CD4-positive, alpha-beta T cell treated with Interleukin-10 for 1 hour (primary cell): ENCODE data around the gene FKRP.

Experiments used
- DNase-seq: peaks from one replicate; pipeline ENCODE4 v3.0.0-alpha.2; 2020

Gene FKRP

DNA sequence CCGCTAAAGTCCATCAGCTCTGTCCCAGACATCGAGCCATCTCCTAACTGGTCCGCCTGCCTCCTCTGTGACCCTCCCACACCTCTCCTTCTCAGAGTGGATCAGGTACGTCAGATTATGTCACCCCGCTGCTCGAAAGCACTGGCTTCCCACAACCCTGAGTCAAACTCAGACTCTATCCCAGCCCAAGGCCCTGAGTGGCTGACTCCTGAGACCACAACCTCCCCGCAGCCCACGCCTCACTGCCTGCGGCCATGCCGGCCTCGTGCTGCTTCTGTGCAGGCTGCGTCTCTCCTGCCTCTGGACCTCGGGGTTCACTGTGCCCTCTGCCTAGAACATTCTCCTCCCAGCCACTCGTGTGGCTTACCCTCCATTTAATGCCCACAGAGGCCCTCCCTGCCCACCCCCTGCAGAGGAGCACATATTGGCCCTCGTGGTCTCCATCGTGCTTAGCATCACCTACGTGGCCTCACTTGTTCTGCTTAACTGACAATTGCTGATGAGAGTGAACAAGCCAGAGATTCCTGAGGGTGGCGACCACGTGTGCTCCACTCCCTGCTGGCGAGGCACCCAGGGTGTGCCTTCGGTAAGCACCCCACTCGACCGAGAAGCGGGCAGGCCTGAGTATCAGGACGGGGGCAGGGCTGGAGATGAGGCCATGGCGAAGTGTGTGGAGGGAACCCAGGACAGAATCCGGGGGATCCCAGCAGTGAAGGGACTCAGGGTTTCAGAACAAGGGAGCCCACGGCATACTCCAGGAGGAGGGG lies 13.5 kb upstream of the FKRP start:
- DNase-seq: no peak

DNA sequence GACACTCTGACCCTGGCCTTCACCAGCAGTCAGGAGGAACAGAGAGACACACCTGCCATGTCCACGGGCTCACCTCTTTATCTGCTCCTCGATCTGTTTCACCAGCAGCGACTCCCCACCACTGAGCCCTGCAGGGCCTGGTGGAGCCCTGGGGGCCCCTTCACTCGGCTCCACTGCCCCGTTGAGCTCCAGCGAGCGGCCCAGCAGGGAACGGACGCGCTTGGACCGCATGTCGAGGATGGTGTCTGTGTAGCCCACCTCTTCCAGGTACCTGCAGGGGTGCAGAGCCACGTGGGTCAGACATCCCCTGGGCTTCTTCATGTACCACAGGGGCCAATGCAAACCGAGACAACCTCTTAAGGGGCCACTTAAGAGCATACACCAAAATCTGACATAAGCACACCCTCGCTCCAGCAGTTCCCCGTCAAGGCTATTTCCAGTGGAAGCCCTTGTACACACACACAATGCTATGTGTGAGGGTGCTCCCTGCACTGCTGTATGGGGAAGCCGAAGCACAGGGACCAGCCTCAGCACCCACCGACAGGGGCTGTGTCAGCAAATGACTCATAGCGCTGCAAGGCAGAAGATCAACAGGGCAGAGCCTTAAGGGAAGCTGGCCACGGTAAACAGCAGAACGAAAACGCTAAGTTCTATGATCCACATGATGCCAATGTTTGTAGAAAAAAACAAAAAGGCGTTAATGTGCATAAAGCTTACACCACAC lies 12.7 kb upstream of the FKRP start:
- DNase-seq: no peak

DNA sequence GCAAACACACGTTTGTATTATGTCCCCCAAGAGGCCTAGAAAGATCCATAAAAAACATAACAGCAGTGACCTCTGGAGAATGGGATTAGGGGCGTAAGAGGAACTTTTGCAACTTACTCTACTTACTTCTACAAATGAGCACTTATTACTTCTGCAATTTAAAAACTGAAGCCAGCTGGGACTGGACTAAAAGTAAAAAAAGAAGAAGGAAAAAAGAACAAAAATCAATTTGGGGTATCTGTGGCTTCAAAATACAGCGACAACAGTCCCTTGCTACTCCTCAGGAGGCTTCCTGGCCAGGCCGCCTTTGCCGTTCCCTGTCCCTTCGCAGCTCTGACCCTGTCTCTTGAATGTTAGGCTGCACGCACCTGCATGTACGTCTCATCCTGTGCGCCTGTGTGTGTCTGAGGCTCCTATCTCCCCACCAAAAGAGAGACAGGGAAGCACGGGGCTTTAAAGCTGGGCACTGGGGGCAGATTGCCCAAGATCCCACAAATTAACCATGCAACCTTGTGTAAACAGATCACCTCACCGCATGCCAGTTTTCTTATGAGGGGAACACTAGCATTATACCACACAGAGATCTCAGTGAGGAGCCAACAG lies 12.1 kb upstream of the FKRP start:
- DNase-seq: no peak

DNA sequence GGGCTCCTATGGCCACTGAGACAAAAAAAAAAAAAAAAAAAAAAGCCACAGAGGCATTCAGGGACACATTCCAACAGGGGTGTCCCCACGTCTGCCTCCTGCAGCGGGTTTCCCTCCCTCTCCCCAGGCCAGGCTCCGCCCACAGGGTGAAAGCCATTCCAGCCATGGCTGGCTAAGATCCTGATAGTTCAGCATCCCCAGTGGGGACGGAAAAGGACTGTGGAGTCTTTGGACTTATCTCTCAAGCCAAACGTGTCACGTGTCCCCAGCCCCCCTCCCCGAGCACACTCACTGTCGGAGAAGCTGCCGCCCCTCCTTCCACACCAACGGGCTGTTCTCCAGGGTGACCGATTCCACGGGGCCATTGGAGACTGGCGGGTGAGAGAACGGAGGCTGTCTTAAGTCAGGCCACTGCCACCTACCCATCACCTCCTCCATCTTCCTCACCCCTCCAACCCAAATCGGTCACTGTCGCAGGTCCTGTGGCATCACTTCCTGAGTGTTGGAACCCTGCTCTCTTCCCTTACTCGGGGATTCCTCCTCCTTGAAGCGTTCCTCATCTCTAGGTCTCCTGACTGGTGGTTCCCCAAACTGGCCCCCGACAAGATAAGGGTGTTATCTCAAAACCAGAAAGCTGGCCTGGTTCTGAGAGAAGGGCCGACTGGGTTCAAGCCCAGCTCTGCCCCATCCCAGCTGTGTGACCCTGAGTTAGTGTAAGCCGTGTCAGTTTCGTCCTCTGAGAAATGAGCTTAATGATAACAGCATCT lies 9.1 kb upstream of the FKRP start:
- no peak for DNase-seq

DNA sequence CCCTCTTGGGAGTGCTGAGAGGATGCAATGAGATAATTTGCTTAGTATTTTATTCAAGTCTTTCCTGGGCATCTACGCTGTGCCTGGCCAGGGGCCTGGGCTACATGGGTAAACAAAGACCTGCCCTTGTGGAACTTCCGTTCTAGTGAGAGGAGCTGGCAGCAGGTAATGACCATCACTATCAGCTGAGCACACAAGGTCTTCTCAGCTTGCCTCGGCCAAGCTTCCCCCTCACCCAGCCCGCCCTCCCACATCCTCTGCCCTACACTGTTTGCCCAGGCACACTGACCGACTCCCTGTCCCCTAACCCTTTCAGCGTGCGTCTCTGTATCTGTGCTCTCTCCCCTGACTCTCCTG lies 8.6 kb upstream of the FKRP start:
- DNase-seq: no peak

DNA sequence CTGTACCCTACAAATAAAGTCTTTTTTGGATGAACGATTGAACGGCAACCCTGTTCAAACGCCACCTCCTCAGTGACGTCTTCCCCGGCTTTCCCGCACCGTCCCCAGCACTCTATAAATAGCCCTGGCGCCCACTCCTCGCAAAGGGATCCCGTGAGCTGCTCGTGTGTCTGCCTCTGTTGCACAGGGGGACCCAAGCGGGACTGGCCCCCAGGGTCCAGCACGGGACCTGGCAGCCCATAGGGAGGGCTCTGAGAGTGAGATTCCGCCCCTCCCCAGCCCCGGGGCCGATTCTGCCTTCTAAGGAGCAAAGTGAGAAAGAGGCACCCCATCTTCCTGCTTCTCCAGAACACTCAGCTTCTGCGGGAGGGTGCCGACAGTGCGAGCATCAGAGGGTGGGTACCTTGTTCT lies 8.1 kb upstream of the FKRP start:
- DNase-seq: no peak

DNA sequence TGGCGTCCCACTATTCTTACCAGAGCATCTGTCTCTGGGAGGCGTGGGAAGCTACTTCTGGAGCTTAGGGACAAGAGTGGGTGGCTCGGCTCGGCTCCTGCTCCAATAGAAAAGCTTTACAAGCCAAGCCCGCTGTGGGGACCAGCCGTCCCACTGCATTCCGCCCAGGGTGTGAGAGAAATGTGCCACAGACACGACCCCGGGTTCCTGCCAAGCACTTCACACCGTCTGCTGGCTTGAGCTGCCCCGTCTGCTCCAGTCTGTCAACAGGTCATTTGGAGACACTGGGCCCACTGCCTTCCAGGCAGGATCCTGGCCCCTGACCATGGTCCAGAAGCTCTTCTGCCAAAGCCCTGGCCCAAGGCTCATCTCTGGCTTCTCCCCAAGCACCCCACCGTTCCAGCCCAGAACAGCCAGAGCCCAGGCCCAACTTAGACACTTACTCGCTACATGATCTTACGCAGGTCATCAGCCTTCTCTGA lies 6.5 kb upstream of the FKRP start:
- DNase-seq: no peak

DNA sequence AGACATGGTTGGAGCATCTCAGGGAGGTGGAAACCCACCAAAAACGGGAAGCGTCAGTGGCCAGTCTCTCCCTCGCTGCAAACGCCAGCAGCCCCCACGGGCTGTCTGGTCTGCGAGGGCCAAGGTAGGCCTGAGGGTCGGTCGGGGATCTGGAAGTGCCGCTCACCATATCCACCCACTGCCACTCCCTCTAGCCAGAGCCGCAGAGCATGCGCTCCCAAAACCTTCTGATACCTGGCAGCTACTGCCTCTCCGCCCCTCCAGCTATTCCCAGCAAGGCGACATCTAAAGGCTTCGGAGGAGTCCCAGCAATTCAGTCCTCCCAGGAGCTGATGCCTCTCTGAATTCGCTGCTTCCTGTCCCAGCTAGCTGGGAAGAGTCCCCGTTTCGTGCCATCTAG lies 4.4 kb upstream of the FKRP start:
- no peak for DNase-seq

DNA sequence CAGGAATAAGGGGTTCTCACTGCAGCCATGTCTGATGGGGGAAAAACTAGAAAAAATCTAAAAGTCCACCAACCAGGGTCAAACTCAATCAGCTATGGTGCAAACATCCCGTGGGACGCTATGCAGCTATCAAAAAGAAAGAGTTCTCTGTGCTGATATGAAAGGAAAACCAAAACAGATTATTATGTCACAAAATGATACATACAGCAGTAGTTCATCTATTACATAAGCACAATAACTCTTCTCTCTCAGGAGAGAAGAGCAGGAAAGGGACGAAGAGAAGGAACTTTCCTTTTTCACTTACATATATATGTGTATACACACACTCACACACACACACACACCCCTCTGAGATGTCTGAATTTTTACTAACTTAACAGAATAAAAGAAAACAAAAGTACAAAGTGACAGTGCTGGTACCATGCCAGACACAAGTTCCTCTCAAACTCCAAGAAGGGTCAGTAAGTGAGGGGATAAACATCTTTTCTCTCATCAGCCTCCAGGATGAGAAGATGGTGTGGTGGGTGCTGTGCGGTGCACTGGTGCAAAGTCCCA lies 2.9 kb upstream of the FKRP start:
- DNase-seq: no peak

DNA sequence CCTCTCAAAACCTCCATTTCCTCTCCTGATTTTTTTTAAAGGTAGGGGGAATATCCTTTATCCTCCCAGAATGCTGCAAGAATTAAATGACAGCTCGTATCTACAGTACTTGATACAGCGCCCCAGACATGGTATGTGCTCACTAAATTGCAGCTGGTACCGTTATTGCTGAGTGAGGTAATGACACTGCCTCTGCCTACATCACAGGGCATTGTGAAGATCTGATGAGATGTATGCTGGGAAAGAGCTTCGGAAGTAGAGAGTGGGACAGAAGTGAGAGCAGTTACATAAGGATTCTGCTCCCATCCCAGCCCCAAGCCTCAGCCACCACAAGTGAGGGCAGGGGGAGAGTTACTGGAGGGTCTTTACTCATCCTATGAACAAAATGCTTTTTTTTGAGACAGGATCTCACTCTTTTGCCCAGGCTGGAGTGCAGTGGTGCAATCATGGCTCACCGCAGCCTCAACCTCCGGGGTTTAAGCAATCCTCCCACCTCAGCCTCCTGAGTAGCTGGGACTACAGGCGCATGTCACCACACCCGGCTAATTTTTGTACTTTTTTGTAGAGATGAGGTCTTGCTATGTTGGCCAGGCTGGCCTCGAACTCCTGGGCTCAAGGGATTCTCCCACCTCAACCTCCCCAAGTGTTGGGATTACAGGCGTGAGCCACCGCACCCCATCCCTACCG lies 1.7 kb upstream of the FKRP start:
- DNase-seq: no peak

DNA sequence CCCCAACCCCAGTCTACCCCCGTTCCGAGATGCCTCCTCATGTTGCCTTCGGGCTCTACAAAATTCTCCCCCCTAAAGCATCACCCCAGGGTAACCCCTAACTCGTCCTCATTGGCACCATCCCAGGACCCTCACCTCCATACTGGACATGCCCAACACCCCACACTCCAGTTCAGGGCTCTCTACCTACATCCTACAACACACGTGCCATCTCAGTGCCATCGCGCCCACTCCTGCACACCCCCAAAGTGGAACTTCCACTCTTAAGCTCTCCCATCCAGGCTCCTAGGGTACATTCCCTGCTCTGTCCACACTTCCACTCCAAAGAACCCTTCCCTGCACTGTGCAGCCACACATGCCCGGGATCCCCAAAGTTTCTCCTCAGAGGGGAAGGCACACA lies 827 bp upstream of the FKRP start:
- DNase-seq: no peak

DNA sequence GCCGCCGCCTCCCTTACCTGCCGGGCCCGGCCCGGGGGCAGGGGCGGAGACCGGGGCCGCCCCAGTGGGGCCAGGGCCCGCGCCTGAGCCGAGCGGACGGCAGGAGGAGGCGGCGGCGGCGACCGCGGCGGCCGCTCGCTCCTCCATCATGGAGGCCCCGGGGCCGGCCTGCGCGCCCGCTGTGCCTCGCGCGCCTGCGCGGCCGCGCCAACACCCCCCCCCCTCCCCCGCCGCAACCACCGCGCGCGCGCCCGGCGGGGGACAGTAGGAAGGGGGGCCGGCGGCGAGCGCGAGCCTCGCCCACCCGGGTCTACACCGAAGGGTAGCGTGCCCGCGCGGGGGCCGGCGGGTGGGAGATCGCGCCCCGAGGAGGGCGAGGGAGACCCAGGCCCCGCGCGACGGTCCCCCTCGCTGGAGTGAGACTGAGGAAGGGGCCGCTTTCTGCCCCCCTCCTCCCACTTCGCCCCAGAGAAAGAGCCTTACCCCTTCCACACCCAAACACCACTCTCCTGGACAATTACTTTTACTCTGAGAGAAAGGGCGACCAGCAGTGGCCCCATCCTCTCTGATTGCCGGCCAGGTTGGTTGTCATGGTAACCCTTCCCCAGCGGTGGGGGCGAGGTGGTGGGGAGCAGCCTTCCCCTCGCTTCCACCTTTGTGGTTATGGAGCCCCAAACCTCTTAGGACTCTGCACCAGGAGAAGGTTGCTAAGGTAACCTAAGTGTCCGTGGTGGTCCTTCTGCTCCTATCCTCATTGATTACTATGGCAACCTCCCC lies 612 bp downstream of the FKRP start, which contains the start of gene STRN4:
STRN4 (minus strand) TSS at position 170 of the 777 bp plus-strand sequence; CDS start at position 150, 20 bp downstream.
- peak; percentile 70 for DNase-seq

DNA sequence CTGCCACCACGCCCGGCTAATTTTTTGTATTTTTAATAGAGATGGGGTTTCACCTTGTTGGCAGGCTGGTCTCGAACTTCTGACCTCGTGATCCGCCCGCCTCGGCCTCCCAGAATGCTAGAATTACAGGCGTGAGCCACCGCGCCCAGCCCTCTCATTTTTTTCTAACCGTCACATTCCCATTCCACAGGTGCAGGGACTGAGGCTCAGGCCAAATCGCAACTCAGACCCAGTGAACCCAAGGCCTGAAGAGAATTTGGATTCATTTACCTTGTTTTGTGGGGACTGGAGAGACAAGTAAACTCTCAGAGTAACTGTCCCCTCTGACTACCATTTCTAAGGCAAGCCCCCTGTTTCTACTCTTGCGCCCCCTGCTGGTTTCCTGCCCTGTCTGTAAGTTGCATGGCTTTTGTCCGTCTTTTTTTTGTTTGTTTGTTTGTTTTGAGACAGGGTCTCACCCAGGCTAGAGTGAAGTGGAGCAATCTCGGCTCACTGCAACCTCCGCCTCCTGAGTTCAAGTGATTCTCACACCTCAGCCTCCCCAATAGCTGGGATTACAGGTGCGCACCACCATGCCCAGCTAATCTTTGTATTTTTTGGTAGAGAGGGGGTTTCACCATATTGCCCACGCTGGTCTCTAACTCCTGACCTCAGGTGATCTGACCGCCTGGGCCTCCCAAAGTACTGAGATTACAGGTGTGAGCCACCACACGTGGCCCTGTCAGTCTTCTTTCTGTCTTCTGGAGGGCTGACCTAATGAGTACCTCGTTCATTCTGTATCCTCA lies 2.7 kb downstream of the FKRP start:
- peak; percentile 80 for DNase-seq

DNA sequence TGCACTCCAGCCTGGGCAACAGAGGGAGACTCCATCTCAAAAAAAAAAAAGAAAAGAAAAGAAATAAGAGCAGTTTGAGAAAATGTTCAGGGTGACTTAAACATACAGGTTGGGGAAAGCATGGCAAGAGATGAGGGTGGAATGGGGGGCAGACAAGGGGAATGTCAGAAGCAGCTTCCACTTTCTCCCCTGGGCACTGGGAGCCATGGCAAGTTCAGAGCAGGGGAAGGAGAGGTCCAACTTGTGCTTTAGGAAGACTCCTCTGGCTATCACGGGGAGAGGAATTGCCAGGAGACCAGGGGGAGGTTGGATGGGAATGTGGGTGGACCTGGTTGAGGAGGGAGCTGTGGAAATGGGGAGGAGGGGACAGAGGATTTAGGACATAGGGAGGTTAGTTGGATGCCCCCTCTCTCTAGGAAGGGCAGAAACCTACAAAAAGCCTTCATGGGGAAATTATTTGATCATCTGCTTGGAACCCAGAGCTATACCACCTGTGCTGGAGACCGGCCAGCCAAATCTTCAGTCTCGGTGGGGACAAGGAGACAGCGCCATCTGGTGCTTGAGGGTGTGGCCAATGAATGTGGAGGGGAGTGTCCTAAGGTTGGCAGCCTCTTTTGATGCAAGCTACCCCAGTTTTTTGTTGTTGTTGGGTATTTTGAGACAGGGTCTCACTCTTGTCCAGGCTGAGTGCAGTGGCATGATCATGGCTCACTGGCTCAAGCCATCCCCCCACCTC lies 7.7 kb downstream of the FKRP start:
- peak; percentile 77 for DNase-seq

DNA sequence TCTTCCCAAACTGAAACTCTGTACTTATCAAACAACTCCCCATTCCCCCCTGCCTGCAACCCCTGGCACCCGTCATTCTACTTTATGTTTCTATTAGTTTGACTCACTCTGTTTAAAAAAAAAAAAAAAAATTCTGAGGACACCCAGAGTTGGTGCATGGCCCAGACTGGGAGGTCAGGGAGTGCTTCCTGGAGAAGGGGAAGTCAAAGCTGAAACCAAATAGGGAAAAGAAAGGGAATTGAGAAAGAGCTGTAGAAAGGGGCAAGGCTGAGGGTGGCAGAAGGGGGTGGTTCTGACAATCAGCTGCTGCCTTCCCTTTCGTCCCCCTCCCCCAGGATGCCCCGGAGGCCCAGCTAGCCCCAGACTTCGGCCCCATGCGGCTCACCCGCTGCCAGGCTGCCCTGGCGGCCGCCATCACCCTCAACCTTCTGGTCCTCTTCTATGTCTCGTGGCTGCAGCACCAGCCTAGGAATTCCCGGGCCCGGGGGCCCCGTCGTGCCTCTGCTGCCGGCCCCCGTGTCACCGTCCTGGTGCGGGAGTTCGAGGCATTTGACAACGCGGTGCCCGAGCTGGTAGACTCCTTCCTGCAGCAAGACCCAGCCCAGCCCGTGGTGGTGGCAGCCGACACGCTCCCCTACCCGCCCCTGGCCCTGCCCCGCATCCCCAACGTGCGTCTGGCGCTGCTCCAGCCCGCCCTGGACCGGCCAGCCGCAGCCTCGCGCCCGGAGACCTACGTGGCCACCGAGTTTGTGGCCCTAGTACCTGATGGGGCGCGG lies 9.4 kb downstream of the FKRP start:
- no peak for DNase-seq

DNA sequence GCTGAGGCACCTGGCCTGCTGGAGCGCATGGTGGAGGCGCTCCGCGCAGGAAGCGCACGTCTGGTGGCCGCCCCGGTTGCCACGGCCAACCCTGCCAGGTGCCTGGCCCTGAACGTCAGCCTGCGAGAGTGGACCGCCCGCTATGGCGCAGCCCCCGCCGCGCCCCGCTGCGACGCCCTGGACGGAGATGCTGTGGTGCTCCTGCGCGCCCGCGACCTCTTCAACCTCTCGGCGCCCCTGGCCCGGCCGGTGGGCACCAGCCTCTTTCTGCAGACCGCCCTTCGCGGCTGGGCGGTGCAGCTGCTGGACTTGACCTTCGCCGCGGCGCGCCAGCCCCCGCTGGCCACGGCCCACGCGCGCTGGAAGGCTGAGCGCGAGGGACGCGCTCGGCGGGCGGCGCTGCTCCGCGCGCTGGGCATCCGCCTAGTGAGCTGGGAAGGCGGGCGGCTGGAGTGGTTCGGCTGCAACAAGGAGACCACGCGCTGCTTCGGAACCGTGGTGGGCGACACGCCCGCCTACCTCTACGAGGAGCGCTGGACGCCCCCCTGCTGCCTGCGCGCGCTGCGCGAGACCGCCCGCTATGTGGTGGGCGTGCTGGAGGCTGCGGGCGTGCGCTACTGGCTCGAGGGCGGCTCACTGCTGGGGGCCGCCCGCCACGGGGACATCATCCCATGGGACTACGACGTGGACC lies 10.1 kb downstream of the FKRP start:
- DNase-seq: no peak

DNA sequence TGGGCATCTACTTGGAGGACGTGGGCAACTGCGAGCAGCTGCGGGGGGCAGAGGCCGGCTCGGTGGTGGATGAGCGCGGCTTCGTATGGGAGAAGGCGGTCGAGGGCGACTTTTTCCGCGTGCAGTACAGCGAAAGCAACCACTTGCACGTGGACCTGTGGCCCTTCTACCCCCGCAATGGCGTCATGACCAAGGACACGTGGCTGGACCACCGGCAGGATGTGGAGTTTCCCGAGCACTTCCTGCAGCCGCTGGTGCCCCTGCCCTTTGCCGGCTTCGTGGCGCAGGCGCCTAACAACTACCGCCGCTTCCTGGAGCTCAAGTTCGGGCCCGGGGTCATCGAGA lies 10.7 kb downstream of the FKRP start:
- no peak for DNase-seq

DNA sequence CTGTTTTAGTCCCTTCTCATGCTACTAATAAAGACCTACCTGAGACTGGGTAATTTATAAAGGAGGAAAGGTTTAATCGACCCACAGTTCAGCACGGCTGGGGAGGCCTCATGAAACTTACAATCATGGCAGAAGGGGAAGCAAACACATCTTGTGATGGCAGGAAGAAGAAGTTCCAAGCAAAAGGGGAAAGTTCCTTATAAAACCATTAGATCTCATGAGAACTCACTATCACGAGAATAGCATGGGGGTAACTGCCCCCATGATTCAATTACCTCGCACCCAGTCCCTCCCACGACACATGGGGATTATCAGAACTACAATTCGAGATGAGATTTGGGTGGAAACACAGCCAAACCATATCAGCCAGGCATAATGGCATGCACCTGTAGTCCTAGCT lies 13.3 kb downstream of the FKRP start:
- DNase-seq: no peak
